OCI-LY3 (cell line): Measurements from ENCODE around the gene ELAPOR2.

Source experiments
- CTCF ChIP-seq: fragments of 200-600, 300-600 bp; sonication (generic); IDR thresholded peaks from 2 replicates; pipeline ENCODE4 v1.5.1; 2014; ENCODE audit warnings: antibody characterized with exemption, low read length, low read depth
- EZH2phosphoT487 ChIP-seq: fragments of 200-600 bp; shearing (Covaris generic); IDR thresholded peaks from 2 replicates; pipeline ENCODE4 v1.6.1; 2018; ENCODE audit warnings: antibody characterized with exemption, mixed run types, low read depth

DNA sequence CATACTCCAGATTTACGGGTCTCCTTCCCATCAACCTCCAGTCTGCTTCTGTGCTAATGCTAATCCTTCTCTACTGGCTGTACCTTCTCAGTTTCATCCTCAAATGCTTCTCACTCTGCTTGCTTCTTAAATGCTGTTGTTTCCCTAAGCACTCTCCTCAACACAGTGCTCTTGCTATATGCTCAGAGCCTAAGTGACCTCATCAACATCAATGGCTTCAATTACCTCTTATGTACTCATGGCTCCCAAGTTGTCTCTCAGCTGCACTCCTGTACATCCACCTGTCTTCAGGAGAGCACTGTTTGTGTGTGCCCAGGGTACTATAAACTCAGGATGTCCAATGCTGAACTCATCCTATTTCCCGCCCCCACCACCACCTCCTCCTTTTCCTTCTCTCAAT lies 22.5 kb downstream of the ELAPOR2 start:
- TF ChIP-seq CTCF (no peak), EZH2phosphoT487 (no peak)
